HUDEP-2 (cell line): ENCODE data around the gene C1QB.

Source experiments
- DNase-seq, 76 experiments: peaks; one replicate each; lab custom pipeline; 2025; ENCODE audit not compliant: unreplicated experiment in 76 of 76; lab: John Stamatoyannopoulos, UW

C1QB gene

DNA sequence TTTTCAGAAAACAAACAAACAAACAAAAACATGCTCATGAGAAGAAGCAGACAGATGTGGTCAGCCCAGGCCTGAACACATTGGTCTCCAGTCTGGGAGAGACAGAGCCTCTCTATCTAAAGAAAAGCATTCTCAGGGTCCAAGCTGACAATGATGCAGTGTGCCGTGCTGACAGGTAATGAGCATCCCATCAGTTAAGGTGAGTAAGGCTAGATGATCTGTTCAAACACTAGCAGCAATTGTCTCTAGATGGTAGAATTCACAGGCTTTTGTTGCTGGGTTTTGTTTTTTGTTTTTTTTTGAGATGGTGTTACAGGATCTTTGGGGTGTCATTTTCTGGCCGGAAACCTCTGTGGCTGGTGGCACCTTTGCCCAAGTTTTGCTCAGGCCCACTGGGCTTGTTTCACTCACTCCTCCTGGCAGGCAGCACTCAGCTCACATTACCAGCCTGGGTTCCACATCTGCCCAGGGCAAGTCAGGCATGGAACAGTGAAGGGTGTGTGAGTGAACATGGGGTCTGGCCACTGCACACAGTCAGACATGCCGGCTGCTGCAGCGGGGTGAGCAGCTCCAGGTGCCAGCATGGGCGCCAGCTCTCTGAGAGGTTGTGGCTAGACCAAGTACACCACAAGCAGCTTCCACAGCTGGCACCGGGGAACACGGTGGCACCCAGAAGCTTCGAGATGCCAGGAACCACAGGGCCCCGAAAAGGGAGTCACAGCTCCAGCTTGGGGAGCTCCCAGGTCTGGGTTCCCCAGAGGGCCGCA lies 19.2 kb upstream of the C1QB start:
- DNase-seq, result no peak

DNA sequence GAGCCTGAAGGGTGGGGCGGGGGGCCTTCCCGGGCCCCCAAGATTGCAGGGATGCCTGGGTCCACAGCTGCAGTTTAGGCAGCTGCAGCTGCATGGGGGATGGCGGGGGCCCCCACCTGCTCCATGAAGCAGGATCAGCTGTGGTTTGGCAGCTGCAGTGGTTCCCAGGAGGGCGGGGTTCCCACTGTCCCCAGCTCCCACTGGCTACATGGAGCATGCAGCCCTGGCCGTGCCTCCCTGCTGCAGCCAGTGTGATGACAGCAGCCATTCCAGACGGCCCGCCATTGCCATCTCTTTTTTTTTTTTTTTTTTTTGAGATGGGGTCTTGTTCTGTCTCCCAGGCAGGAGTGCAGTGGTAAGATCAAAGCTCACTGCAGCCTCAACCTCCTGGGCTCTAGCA lies 17.6 kb upstream of the C1QB start:
- no peak for DNase-seq

DNA sequence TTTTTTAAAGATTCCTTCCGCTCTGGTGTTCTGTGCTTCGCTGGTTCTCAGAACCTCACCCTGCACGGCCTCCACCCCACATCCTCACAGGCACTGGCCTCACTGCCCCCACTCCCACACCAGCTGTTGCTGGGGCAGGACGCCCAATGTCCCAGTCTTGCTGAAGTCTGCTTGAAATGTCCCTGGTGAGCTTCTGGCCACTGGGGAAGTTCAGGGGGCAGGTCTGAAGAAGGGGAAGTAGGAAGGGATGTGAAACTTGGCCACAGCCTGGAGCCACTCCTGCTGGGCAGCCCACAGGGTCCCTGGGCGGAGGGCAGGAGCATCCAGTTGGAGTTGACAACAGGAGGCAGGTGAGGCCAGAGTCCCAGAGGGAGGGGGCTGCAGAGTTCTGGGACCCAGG lies 16.7 kb upstream of the C1QB start, which contains the start of gene C1QA:
TSS of gene C1QA (plus strand) at position 276 of the 400 bp plus-strand sequence. CDS start 989 bp downstream, outside the sequence.
- DNase-seq, result no peak

DNA sequence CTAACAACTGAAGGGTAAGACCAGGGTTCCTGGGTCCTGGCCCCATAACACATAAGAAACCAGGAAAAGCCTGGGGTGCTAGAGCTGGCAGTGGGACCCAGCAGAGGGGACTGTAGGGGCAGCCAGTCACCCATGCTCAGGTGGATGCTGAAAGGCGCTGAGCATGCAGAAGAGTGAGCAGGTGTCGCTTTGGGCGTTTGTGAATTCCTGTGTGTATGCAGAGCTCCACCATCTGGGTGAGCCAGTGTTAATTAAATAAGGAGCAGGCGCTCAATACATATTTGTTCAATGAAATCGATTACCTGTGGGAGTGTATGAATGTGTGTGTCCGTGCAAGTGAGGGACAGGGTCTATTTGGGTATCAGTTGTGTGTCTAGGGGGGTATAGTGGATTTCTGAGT lies 16.1 kb upstream of the C1QB start:
- no peak for DNase-seq

DNA sequence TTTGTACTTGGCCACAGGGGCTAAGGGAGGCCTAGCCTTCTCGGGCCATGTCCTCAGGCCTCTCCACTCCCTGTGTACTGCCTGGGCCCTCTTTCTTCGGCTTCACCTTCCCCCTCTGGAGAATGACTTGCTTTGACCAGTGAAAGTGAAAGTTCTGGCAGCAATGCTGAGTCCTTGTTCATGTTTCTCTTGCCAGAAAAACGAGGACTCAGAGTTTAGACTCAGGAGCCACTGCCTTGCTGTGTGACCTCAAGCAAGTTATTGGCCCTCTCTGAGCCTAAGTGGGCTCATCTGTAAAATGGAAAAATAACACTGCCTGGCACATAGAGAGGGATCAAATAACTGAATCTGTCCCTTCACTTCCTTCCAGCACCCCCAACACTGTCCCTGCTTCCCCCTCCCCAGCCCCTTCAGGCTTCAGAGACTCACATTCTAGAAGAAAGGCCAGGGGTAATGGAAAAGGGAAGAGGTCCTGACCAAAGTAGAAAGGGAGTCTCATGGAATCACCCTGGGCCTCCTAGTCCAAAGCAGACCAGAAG lies 15.1 kb upstream of the C1QB start:
- DNase-seq, result no peak

DNA sequence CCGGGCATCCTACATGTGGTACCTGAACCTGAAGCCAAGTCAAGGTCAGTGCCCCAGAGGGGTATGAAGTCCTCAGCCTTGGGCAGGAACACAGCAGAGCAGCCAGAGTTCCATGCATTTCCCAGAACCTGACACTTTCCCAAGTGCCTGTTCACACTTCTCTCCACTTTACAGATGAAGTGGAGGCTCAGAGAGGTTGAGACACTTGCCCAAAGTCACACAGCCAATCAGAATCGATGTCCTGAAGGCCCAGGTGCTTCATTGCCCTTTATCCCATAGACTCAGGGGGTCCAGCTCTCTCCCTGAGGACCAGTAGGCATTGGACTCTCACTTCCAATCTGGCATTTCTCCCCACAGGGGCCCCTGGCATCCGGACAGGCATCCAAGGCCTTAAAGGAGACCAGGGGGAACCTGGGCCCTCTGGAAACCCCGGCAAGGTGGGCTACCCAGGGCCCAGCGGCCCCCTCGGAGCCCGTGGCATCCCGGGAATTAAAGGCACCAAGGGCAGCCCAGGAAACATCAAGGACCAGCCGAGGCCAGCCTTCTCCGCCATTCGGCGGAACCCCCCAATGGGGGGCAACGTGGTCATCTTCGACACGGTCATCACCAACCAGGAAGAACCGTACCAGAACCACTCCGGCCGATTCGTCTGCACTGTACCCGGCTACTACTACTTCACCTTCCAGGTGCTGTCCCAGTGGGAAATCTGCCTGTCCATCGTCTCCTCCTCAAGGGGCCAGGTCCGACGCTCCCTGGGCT lies 14.4 kb upstream of the C1QB start:
- DNase-seq, result no peak

DNA sequence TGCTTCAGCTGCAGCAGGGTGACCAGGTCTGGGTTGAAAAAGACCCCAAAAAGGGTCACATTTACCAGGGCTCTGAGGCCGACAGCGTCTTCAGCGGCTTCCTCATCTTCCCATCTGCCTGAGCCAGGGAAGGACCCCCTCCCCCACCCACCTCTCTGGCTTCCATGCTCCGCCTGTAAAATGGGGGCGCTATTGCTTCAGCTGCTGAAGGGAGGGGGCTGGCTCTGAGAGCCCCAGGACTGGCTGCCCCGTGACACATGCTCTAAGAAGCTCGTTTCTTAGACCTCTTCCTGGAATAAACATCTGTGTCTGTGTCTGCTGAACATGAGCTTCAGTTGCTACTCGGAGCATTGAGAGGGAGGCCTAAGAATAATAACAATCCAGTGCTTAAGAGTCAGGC lies 13.8 kb upstream of the C1QB start:
- DNase-seq, result no peak

DNA sequence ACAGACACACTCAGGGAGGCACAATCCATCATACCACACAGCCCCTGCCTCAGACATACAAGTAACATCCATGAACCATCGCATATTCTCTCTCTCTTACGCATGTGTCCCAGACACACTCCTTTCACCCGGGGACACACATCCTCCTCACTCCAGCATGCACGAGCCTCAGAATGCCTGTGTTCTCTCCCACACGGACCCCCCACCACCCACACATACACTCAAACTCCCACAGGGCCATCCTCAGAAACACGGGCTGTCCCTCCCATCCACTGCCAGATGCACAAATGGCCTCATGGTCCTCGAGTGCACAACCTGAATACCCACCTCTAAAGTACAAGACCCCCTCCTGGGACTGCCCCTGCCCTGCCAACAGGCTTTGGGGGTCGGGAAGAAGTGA lies 11.8 kb upstream of the C1QB start:
- DNase-seq, result no peak

DNA sequence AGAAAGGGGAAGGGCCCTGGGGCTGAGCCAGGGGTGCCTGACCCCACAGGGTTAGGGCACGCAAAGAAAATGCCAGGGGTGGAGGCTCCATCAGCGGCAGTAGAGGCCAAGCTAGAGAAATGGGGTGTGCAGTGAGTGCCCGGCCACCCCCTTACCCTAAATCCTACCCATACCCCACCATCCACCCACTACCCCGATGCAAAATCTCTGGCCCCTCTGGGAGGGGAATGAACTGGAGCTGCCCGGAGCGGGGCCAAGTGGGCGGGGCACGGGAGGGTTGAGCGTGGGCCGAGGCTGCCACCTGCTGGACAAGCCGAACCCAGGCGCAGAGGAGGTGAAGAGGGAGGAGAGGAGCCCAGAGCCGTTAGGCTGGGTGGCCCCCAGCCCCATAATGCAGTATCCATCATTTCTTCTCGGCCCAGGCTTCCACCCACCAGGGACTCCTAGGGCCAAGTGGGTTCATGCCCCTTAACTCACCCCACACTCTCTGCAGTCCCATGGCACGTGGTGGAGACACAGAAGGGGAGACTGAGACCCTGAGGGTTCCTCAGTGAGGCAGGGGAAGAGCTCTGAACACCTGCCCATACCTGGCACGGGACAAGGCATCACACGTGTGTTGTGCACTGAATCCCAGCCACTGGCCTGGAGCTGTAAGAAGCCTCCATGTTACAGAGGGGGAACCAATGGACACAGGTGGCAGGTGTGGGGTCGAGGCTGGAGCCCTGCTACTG lies 11.0 kb upstream of the C1QB start:
- peak in 60 of 76 experiments; percentile 1 to 74 (median 38) for DNase-seq

DNA sequence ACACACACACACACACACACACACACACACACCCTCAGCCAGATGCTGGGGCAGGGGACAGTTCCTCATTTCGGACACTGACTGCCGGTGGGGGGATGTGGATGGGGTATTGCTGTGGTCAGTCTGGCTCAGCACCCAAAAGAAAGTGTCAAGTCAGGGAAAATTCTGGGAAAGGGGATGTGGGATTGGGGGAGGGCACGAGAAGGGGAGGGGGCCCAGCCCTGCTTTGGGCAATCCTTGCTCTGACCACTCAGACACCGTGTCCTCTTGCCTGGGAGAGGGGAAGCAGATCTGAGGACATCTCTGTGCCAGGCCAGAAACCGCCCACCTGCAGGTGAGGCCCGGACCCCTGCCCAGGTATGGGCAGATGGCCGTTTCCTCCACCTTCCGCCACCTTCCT lies 9.7 kb upstream of the C1QB start, which contains the start of gene C1QC:
TSS of gene C1QC (plus strand) at position 253 of the 400 bp plus-strand sequence. CDS start 391 bp downstream, outside the sequence.
- no peak for DNase-seq

DNA sequence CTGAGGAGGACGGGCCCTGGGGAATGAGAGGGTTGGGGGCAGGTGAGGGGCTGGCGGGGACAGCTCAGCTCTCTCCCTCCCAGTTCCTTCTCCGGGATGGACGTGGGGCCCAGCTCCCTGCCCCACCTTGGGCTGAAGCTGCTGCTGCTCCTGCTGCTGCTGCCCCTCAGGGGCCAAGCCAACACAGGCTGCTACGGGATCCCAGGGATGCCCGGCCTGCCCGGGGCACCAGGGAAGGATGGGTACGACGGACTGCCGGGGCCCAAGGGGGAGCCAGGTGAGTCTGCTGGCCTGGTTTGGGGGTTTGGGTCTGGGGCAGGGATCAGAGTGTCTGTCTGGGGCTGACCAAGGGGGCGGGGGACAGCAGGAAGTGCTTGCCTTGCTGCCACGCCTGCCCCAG lies 9.1 kb upstream of the C1QB start:
- no peak for DNase-seq

DNA sequence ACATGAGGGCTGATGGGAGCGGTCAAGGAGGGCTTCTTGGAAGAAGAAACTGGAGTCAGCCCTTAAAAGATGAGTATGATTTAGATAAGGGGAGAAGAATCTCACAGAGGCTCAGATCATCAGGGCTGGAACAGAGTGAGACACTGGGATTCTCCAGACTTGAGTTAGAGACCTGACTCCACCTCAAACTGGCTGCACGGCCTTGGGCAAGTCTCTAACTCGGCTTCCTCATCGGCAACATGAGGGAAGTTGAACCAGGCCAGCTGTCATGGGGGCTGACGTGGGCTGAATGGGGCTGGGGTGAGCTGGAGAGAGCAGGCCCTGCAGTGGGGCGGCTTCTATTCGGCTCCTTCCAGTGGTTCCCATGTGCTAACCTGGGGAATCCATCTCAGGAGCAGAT lies 7.1 kb upstream of the C1QB start:
- DNase-seq, result no peak

DNA sequence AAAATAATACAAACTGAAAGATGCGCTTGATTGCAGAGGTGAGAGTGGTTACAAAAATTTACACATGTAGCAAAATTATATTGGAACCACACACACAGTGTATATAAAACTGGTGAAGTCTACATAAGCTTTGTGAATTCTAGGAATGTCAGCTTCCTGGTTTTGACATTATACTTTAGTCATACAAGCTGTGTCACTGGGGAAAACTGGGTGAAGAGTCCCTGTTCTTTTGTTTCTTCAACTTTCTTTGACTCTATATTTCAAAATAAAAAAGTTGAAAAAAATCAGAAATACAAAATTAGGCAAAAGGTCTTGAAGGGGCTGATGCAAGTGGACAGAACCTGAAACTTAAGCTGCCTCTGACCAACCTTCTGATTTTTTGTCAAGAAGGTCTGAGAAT lies 6.7 kb upstream of the C1QB start:
- DNase-seq, result no peak

DNA sequence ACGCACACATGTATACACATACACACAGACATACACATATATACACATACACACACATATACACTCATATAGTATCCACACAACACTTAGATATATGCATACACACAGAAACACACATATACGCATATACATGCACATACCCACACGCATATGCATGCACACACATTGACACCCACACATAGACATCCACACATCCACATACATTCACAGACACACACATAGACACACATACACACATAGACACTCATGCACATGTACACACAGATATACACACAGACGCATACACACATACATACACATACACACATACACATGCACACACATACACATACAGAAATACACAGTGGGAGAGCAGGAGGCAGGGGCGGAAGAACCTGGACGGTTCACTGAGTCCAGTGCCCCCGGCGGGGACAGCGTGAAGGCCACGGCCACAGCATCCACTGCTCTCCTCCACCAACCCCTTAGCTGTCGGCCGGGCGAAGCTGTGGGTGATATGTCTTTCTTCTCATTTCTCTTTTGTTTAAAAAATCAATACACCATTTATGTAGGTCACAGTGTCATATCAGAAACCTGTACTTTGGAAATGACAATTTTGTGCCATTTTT lies 2.8 kb upstream of the C1QB start:
- no peak for DNase-seq

DNA sequence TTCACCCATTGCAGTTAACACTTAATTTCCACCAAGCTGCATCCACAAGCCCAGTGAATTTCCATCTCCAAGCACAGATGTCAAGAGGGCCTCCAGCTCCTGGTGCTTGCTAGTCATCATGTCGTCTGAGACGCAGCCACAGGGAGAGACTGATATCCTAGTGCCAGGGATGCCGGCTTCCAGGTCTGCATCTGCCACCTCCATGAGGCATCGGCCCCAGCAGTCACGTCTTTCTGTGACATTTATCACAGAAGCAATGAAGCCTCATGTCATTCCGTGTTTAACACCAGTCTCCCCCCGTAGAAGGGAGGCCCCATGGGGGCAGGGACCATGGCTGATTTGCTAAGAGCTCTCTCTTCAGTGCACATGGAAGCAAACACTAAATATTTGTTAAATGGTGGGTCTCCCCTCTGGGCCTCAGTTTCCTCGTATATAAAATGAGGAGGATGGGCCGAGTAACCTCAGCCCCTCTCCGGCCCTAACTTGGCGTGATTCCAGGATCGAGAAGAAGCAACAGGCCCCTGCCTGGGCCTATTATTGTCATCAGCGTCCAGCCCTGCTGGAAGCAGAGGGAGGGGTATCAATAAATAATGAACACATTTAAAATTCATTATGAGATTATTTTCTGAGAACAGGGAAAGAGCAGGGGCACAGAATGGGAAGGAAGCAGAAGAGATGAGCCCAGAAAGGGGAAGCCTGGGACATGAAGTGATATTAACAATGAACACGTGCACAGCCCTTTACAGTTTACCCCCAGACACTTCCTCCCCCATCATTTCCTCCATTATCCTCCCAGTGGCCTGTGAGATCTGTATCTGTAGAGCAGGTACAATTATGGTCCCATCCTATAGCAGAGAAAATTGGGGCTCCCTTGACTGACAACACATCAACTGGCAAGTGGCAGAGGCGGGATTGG lies 837 bp upstream of the C1QB start:
- no peak for DNase-seq

DNA sequence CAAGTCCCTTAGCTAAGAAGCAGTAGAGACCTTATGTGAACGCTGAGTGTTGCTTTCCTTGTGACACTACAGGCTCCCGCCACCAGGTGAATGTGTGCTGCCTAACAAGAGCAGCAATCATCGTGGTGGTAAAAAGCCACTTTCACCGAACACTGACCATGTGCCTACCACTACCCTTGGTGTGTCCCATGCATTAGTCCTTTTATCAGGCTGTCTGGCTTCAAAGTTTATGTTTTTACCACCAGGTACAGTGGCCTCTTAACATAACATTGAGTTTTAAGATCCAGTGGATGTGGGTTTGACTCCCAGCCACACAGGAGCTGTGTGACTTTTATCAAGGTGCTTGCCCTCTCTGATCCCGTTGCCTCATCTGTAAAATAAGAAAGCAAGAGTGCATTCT lies 1.7 kb downstream of the C1QB start:
- no peak for DNase-seq

DNA sequence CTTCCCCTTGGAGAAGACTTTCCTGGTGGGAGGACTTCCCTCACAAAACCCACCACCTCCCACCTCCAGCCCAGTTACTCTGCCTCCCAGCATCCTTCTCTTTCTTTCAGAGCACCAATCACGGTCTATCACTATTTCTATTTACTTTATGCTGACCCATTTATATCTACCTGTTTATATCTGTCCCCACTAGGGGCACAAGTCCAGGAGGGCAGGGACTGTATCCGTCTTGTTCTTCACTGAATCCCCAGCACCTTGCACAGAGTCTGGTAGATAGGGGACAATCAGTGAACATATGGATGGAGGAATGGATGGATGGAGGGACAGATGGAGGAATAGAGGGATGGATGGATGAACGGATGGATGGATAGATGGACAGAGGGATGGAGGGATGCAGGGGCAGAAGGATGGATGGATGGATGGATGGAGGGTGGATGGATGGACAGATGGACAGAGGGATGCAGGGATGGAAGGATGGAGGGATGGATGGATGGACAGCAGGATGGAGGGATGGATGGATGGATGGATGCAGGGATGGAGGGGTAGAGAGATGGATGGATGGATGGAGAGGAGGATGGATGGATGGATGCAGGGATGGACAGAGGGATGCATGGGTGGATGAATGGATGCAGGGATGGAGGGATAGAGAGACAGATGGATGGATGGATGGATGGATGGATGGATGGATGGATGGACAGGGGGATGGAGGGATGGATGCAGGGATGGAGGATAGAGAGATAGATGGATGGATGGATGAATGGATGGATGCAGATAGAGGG lies 5.5 kb downstream of the C1QB start:
- no peak for DNase-seq

DNA sequence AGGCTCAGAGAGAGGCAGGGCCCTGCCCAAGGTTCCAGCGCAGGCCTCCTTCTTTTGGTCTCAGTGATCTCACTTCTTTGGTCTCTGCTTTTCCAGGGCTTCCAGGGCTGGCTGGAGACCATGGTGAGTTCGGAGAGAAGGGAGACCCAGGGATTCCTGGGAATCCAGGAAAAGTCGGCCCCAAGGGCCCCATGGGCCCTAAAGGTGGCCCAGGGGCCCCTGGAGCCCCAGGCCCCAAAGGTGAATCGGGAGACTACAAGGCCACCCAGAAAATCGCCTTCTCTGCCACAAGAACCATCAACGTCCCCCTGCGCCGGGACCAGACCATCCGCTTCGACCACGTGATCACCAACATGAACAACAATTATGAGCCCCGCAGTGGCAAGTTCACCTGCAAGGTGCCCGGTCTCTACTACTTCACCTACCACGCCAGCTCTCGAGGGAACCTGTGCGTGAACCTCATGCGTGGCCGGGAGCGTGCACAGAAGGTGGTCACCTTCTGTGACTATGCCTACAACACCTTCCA lies 7.7 kb downstream of the C1QB start:
- no peak for DNase-seq

DNA sequence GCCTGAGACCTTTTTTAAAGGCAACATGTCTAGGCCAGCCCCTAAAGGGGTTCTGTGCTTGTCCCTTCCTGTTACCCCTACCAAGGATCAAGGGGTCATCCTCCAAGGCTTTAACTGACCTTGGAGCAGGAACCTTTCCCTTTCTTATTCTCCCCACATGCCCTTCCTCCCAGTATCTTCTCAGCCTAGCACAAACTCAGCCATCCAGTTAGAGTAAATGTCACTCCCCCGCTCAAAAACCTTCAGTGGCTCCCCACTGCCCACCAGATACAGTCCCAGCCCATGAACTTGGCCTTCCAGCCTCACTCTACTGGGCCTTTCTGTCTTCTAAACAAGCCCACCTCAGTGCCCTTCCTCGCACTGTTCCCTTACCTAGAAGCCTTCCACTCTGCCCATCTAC lies 8.8 kb downstream of the C1QB start:
- no peak for DNase-seq
